Right atrium auricular region (tissue), 2 donors: Measurements from ENCODE around the gene KRT35. TPM values are rescaled to one million over a fixed set of nuclear protein-coding genes. Genes with fewer than 3 reads are reported as not detected.

ENCODE experiments used
- DNase-seq: peaks from one replicate; pipeline ENCODE4 v3.0.0-alpha.2; 2019; ENCODE audit warnings: low spot score
- H3K27ac ChIP-seq, 2 donors: fragments of 200-600 bp; sonication (generic); 1 replicate in 1 of 2; 2 replicates in 1 of 2; pipeline ENCODE4 v1.5.1; 2016 to 2019
- H3K27me3 ChIP-seq, 2 donors: fragments of 200-600 bp; sonication (generic); one replicate each; pipeline versions ENCODE4 v1.5.1 to v1.6.0; 2017 to 2019
- H3K36me3 ChIP-seq: fragments of 200-600 bp; sonication (generic); one replicate; pipeline ENCODE4 v1.5.1; 2016
- H3K4me1 ChIP-seq, 2 donors: fragments of 200-600 bp; sonication (generic); one replicate each; pipeline versions ENCODE4 v1.5.1 to v1.6.0; 2017 to 2019
- H3K4me3 ChIP-seq, 2 donors: fragments of 200-600 bp; sonication (generic); 1 replicate in 1 of 2; 2 replicates in 1 of 2; pipeline ENCODE4 v1.5.1; 2017 to 2019; ENCODE audit warnings: mild to moderate bottlenecking in 1 of 2, moderate library complexity in 1 of 2
- H3K9me3 ChIP-seq, 2 donors: fragments of 200-600 bp; sonication (generic); one replicate each; pipeline ENCODE4 v1.5.1; 2019
- CTCF ChIP-seq, 2 donors: fragments of 200-600 bp; sonication (generic); IDR thresholded peaks; one replicate each; pipeline ENCODE4 v1.5.1; 2019; ENCODE audit warnings: antibody characterized with exemption in 2 of 2
- total RNA-seq, 2 donors: library from RNA; depleted of rRNA; stranded (reverse); fragments of >200 nt; gene quantifications; one replicate each; pipeline ENCODE4 v1.1.0, GENCODE V29; 2016

Gene KRT35
- total RNA-seq, 2 donors from 2014 or later: not detected

GRCh38 chr17:41483991-41484826 is 3.3 kb upstream of the KRT35 start:
- H3K9me3 ChIP-seq: no peaks in the 10 kb centered on the region
- no peaks in the 10 kb centered on the region for H3K27me3 ChIP-seq
- H3K4me1 ChIP-seq: no peaks in the 10 kb centered on the region
- no peaks in the 10 kb centered on the region for H3K36me3 ChIP-seq
- no peak overlapping the region for H3K4me3 ChIP-seq
- DNase-seq: no peak
- H3K27ac ChIP-seq: no peak overlapping the region
- TF ChIP-seq CTCF (IDR thresholded peaks at IDR 0.05): no peak

GRCh38 chr17:41483531-41483930 is 2.6 kb upstream of the KRT35 start:
- Histone ChIP-seq H3K27ac (no peak overlapping the region), H3K27me3 (no peaks in the 10 kb centered on the region), H3K4me3 (no peak overlapping the region), H3K9me3 (no peaks in the 10 kb centered on the region), H3K4me1 (no peaks in the 10 kb centered on the region), H3K36me3 (no peaks in the 10 kb centered on the region)
- no peak for DNase-seq
- TF ChIP-seq CTCF (IDR thresholded peaks at IDR 0.05): no peak

- H3K27me3 ChIP-seq: no peaks in the 10 kb centered on the region
- no peaks in the 10 kb centered on the region for H3K4me1 ChIP-seq
- no peak for TF ChIP-seq CTCF (IDR thresholded peaks at IDR 0.05)
- H3K27ac ChIP-seq: no peak overlapping the region
- no peaks in the 10 kb centered on the region for H3K36me3 ChIP-seq
- no peak for DNase-seq
- no peak overlapping the region for H3K4me3 ChIP-seq
- H3K9me3 ChIP-seq: no peaks in the 10 kb centered on the region
Measured at GRCh38 chr17:41480581-41480980, 370 bp downstream of the KRT35 start.

GRCh38 chr17:41480136-41480535 is 815 bp downstream of the KRT35 start:
- no peak for TF ChIP-seq CTCF (IDR thresholded peaks at IDR 0.05)
- Histone ChIP-seq H3K27me3 (no peaks in the 10 kb centered on the region), H3K27ac (no peak overlapping the region), H3K4me1 (no peaks in the 10 kb centered on the region), H3K9me3 (no peaks in the 10 kb centered on the region), H3K4me3 (no peak overlapping the region), H3K36me3 (no peaks in the 10 kb centered on the region)
- DNase-seq: no peak

GRCh38 chr17:41478237-41478636 is 2.7 kb downstream of the KRT35 start:
- H3K27ac ChIP-seq: no peak overlapping the region
- no peaks in the 10 kb centered on the region for H3K9me3 ChIP-seq
- TF ChIP-seq CTCF (IDR thresholded peaks at IDR 0.05): no peak
- H3K4me1 ChIP-seq: no peaks in the 10 kb centered on the region
- H3K36me3 ChIP-seq: no peaks in the 10 kb centered on the region
- H3K27me3 ChIP-seq: no peaks in the 10 kb centered on the region
- no peak overlapping the region for H3K4me3 ChIP-seq
- no peak for DNase-seq
